HG02885 (cell line): ENCODE results near the gene SMCO1.
"Not testable (repeated sequence)": the region's sequence is repeated elsewhere in the genome, so short reads cannot be mapped to it uniquely, and the experiment has no call there.

ENCODE experiments used
- ATAC-seq: cut with Tn5 transposase; IDR thresholded peaks from one replicate; pipeline ENCODE4 v1.9.1; 2021; ENCODE audit warnings: mild to moderate bottlenecking; ENCODE audit not compliant: unreplicated experiment, poor library complexity

Gene SMCO1

GRCh38 chr3:196498297-196498696 is 16.8 kb downstream of the SMCO1 start:
- ATAC-seq: no peak

- ATAC-seq: no peak
These were observed 19.0 kb downstream of the SMCO1 start for GRCh38 chr3:196496183-196496582.

- no peak for ATAC-seq
These were observed 21.9 kb downstream of the SMCO1 start for GRCh38 chr3:196493292-196493691.

GRCh38 chr3:196492080-196492479 is 23.1 kb downstream of the SMCO1 start:
- ATAC-seq: no peak

- no peak for ATAC-seq
These were observed 25.4 kb downstream of the SMCO1 start for GRCh38 chr3:196489747-196490146.

GRCh38 chr3:196486263-196486662 is 28.9 kb downstream of the SMCO1 start:
- ATAC-seq: no peak

- no peak for ATAC-seq
These were observed 37.5 kb downstream of the SMCO1 start for GRCh38 chr3:196477678-196478077.

- ATAC-seq: no peak
These were observed 42.9 kb downstream of the SMCO1 start for GRCh38 chr3:196472286-196472685.

GRCh38 chr3:196471551-196471950 is 43.6 kb downstream of the SMCO1 start:
- ATAC-seq: no peak

- ATAC-seq: not testable (repeated sequence)
These were observed 45.0 kb downstream of the SMCO1 start for GRCh38 chr3:196470182-196470581.

- ATAC-seq: no peak
These were observed 51.3 kb downstream of the SMCO1 start for GRCh38 chr3:196463804-196464203.

GRCh38 chr3:196463478-196463756 is 51.7 kb downstream of the SMCO1 start:
- no peak for ATAC-seq

GRCh38 chr3:196462680-196463477 is 52.3 kb downstream of the SMCO1 start:
- ATAC-seq: not testable (repeated sequence)

- ATAC-seq: no peak
These were observed 57.1 kb downstream of the SMCO1 start for GRCh38 chr3:196458063-196458462.

GRCh38 chr3:196457470-196457869 is 57.7 kb downstream of the SMCO1 start:
- ATAC-seq: not testable (repeated sequence)
